IgD-negative memory B cell (primary cell): ENCODE results near the gene LBP. TPM values are rescaled to one million over a fixed set of nuclear protein-coding genes. Genes with fewer than 3 reads are reported as not detected.
"Not testable (repeated sequence)": the region's sequence is repeated elsewhere in the genome, so short reads cannot be mapped to it uniquely, and the experiment has no call there.

Experiments
- H3K27ac Mint-ChIP-seq, 3 donors: one replicate each; pipeline ENCODE4 v1.8.0; 2020 to 2022; ENCODE audit warnings: mild to moderate bottlenecking in 3 of 3, mixed read lengths in 3 of 3, moderate library complexity in 1 of 3
- H3K27me3 Mint-ChIP-seq: one replicate; pipeline ENCODE4 v1.8.0; 2021; ENCODE audit warnings: mixed read lengths
- H3K36me3 Mint-ChIP-seq: one replicate; pipeline ENCODE4 v1.8.0; 2020; ENCODE audit warnings: mild to moderate bottlenecking, mixed read lengths
- H3K4me1 Mint-ChIP-seq, 3 donors: one replicate each; pipeline ENCODE4 v1.8.0; 2020 to 2022; ENCODE audit warnings: mixed read lengths in 3 of 3, mild to moderate bottlenecking in 1 of 3
- H3K4me3 Mint-ChIP-seq, 4 donors: one replicate each; pipeline ENCODE4 v1.8.0; 2020 to 2022; ENCODE audit warnings: mild to moderate bottlenecking in 4 of 4, mixed read lengths in 4 of 4, moderate library complexity in 3 of 4
- H3K9me3 Mint-ChIP-seq, 3 donors: one replicate each; pipeline ENCODE4 v1.8.0; 2020 to 2021; ENCODE audit warnings: mixed read lengths in 3 of 3, mild to moderate bottlenecking in 1 of 3
- polyA plus RNA-seq: library from polyadenylated mRNA; unstranded; fragments of 300-500 nt; fragmentation: Illumina TruSeq; gene quantifications from one replicate; pipeline ENCODE4 v1.2.3, GENCODE V29; 2021

Gene LBP
- polyA plus RNA-seq, 1 donor from 2014 or later: not detected

DNA sequence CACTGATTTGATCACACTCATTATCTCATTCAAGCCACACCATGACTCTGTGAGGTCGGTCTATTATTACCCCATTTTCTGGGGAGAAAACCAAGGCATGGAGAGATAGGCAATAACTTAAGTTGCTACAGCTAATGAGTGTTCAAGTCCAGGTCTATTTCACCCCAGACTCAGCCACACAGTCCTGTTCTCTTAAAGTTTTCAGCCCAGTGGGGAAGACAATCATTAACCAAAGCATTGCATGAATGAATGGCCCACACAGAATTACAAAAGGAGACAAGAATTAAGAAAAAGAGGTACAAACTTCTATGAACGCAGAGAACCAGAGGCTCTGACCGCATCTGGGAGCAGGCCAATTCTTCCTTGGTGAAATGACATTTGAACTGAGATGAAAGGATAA is 35.2 kb upstream of the LBP start:
- Mint-ChIP-seq H3K27ac (no peak overlapping the region), H3K9me3 (peaks cover 0 to 2% (median 0%) of the 10 kb centered on the region in 3 donors), H3K4me3 (no peak overlapping the region), H3K36me3 (no peaks in the 10 kb centered on the region), H3K4me1 (no peaks in the 10 kb centered on the region), H3K27me3 (peaks cover 11% of the 10 kb centered on the region)

DNA sequence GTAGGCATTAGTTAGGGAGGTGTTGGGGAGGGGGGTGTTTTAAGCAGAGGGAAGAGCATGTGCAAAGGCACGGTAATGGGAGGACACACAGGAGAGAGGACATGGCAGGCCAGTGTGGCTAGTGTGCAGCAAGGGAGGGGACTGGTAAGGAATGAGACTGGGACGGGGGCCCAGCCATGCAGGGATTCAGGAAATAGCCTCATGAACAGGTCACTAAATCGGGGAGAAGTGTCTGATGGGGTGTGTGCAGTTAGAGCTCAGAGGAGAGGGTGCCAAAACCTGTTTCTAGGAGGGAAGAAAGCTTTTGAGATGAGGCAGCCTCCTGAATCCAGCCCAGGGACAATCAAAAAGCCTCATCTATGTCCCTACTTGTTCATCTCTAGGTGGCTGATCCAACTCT is 34.8 kb upstream of the LBP start:
- no peaks in the 10 kb centered on the region for H3K36me3 Mint-ChIP-seq
- H3K4me1 Mint-ChIP-seq: no peaks in the 10 kb centered on the region
- H3K4me3 Mint-ChIP-seq: no peak overlapping the region
- no peak overlapping the region for H3K27ac Mint-ChIP-seq
- peaks cover 9% of the 10 kb centered on the region for H3K27me3 Mint-ChIP-seq
- H3K9me3 Mint-ChIP-seq: peaks cover 0 to 2% (median 0%) of the 10 kb centered on the region in 3 donors

DNA sequence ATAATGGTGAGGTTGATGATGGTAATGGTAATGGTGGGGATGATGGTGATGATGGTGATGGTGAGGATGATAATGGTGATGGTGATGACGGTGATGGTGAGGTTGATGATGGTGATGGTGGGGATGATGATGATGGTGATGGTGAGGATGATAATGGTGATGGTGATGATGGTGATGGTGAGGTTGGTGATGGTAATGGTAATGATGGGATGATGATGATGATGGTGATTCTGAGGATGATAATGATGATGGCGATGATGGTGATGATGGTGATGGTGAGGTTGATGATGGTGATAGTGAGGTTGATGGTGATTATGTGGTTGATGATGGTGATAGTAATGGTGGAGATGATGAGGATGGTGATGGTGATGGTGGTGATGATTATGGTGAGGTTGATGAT is 32.6 kb upstream of the LBP start:
- Mint-ChIP-seq H3K27ac (no peak overlapping the region), H3K4me3 (no peak overlapping the region), H3K36me3 (no peaks in the 10 kb centered on the region), H3K27me3 (peaks cover 17% of the 10 kb centered on the region), H3K9me3 (peaks cover 0 to 2% (median 0%) of the 10 kb centered on the region in 3 donors), H3K4me1 (no peaks in the 10 kb centered on the region)

DNA sequence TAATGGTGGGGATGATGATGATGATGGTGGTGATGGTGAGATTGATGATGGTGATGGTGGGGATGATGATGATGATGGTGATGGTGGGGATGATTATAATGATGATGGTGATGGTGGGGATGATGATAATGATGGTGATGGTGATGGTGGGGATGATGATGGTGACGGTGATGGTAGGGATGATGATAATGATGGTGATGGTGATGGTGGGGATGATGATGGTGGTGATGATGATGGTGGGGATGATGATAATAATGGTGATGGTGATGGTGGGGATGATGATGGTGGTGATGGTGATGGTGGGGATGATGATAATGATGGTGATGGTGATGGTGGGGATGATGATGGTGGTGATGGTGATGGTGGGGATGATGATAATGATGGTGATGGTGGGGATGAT is 31.9 kb upstream of the LBP start:
- H3K27ac Mint-ChIP-seq, H3K4me1 Mint-ChIP-seq, H3K4me3 Mint-ChIP-seq, H3K36me3 Mint-ChIP-seq, H3K9me3 Mint-ChIP-seq: not testable (repeated sequence)
- H3K27me3 Mint-ChIP-seq: peaks cover 17% of the 10 kb centered on the region

DNA sequence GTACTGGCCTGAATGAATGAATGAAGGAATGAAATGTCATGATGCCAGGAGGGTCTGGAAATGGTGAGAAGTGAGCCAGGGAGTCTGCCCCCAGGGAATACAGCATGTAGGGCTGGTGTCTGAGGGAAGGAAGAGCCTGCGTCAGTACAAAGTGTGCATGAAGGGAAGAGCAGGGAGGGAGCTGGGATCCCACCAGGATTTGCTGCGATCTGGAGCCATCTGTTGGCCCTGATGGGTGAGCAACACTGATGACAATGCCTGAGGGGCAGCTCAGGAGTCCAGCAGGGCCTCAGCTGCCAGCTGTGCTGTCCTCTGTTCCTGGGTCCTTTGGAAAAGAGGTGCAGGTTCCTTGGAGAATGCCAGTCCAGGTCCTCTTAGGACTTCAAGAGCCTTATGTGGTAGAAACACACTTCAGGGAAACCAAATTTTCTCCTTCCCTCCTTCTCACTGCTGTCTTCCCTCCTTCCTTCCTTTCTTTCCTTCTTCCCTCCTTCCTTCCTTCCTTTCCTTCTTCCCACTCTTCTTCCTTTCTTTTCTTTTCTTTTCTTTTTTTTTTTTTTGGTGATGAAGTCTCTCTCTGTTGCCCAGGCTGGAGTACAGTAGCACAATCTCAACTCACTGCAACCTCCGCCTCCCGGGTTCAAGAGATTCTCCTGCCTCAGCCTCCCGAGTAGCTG is 30.9 kb upstream of the LBP start:
- Mint-ChIP-seq H3K4me3 (no peak overlapping the region), H3K27me3 (peaks cover 16% of the 10 kb centered on the region), H3K9me3 (peaks cover 0 to 2% (median 0%) of the 10 kb centered on the region in 3 donors)

DNA sequence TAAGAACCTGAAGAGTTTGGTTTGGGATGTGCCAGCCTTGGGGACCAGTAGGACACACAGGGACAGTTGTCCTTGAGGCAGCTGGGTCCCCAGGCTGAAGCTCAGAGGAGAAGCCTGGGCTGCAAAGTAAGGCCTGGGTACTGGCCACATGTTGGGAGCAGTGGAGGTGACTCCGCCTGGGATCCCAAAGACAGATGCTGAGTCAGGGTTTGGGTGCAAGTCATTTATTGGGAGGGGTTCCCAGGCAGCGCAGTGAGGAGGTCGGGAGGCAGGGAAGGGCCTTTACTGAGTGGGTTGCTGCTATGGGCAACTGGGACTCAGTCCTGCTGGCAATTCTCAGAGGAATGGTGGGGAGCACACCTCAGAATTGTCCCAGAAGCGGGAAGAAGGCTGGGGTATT is 29.9 kb upstream of the LBP start:
- Mint-ChIP-seq H3K27me3 (peaks cover 11% of the 10 kb centered on the region), H3K4me1 (no peaks in the 10 kb centered on the region), H3K36me3 (no peaks in the 10 kb centered on the region), H3K9me3 (peaks cover 0 to 2% (median 0%) of the 10 kb centered on the region in 3 donors), H3K27ac (no peak overlapping the region), H3K4me3 (no peak overlapping the region)

More for the DNA sequence above, 30.9 kb upstream of the LBP start:
- Mint-ChIP-seq H3K4me1 (no peaks in the 10 kb centered on the region), H3K27ac (no peak overlapping the region), H3K36me3 (no peaks in the 10 kb centered on the region)

DNA sequence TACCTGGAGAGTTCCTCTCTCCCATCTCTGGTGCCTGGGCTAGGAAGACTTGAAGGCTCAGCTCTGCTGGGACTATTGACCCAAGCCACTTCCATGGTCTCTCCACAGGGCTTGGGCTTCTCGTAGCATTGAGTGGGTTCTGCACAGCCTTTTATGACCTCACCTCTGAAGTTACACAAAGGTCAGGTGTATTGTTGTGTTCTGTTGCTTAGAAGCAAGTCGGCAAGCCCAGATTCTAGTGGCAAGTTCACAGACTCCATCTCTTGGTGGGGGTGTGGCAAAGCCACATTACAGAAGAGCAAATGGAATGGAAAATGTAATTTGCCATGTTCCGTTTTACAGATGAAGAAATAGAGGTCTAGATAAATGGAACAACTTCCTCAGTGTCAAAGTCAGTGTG is 28.9 kb upstream of the LBP start:
- Mint-ChIP-seq H3K27ac (no peak overlapping the region), H3K27me3 (peaks cover 15% of the 10 kb centered on the region), H3K4me3 (no peak overlapping the region), H3K4me1 (peaks cover 0 to 2% (median 1%) of the 10 kb centered on the region in 3 donors), H3K9me3 (peaks cover 0 to 3% (median 0%) of the 10 kb centered on the region in 3 donors), H3K36me3 (no peaks in the 10 kb centered on the region)

DNA sequence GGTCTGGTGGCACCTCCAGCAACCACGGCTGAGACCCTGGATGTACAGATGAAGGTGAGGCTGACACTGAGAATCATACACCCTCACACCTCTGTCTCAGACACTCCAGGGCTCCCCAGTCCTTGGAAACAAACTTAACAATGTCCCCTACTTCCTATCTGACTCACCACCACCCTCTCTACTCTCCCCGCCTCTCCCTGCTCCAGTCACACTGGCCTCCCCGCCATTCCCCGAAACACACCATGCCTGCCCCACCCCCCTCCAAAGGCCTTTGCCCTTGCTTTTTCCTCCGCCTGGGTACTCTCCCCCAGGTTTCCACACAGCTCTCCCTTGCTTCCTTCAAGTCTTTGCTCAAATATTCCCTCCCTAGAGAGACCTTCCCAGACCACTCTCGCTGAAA is 26.1 kb upstream of the LBP start:
- Mint-ChIP-seq H3K36me3 (no peaks in the 10 kb centered on the region), H3K4me3 (no peak overlapping the region), H3K9me3 (peaks cover 0 to 1% (median 0%) of the 10 kb centered on the region in 3 donors), H3K27me3 (peaks cover 15% of the 10 kb centered on the region), H3K4me1 (peaks cover 0 to 2% (median 1%) of the 10 kb centered on the region in 3 donors), H3K27ac (no peak overlapping the region)

DNA sequence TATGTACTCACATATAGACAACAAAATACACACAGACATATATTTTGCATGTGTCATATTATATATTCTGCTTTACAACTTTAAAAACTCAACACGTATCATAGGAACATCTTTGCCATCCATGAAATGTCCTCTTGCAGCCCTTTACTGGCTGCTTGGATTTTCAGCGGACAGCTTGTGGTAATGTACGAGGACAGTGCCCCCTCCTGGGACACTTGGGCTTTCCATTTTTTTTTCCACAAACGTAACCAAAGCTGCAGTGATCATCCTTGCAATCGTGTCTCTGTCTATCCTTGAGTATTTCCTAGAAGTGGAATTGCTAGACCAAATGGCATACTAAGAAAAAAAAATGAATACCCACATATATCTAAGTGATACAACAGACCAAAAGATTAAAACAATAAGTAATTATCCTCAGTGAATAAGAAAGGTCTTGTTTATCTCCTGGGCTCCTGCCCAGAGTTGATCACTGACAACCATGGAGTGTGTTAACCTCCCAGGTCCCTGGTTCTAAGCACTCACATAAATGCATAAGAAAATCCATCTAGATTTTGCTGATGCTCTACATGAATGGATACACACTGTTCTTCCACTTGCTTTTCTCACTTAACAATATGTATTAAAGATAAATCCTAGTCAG is 24.2 kb upstream of the LBP start:
- Mint-ChIP-seq H3K27me3 (peaks cover 8% of the 10 kb centered on the region), H3K27ac (peak overlapping the region in 1 of 3 donors; percentile 8), H3K4me1 (peaks cover 0 to 2% (median 1%) of the 10 kb centered on the region in 3 donors), H3K9me3 (peaks cover 2 to 8% (median 6%) of the 10 kb centered on the region in 3 donors), H3K36me3 (no peaks in the 10 kb centered on the region), H3K4me3 (no peak overlapping the region)

DNA sequence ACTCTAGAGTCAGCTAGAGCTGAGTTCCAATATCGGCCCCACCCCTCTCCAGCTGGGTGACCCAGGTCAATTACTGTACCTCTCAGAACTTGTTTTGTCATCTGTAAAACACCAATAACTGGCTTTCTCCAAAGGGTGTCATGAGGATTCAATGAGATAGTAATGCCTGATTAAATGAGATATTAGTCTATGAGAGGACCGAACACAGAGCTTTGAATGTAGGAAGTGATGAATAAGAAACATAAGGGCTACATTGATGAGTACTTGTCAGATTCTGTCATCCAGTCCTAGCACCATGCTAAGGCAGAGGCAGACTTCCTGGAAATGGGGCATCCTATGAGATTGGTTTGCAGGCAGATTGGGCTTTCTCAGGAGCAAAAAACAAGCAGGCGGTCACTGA is 22.1 kb upstream of the LBP start:
- peaks cover 0 to 2% (median 1%) of the 10 kb centered on the region in 3 donors for H3K4me1 Mint-ChIP-seq
- H3K36me3 Mint-ChIP-seq: no peaks in the 10 kb centered on the region
- no peak overlapping the region for H3K27ac Mint-ChIP-seq
- H3K27me3 Mint-ChIP-seq: peaks cover 4% of the 10 kb centered on the region
- H3K4me3 Mint-ChIP-seq: no peak overlapping the region
- H3K9me3 Mint-ChIP-seq: peaks cover 2 to 8% (median 7%) of the 10 kb centered on the region in 3 donors

DNA sequence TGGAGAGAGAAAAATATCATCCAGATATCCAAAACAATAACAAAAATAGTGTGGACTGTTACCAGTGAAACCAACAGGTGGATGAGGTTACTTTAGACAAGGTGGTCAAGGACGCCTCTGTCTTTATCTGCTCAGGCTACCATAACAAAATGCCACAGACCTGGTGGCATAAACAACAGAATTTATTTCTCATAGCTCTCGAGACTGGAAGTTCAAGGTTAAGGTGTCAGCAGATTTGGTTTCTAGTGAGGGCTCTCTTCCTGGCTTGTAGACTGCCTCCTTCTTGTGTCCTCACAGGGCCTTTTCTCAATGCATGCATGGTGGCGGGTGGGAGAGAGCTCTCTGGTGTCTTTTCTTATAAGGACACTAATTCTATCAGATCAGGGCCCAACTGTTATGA is 21.1 kb upstream of the LBP start:
- H3K4me1 Mint-ChIP-seq: peaks cover 0 to 2% (median 1%) of the 10 kb centered on the region in 3 donors
- H3K36me3 Mint-ChIP-seq: no peaks in the 10 kb centered on the region
- peaks cover 2 to 8% (median 7%) of the 10 kb centered on the region in 3 donors for H3K9me3 Mint-ChIP-seq
- no peak overlapping the region for H3K27ac Mint-ChIP-seq
- H3K4me3 Mint-ChIP-seq: no peak overlapping the region
- peaks cover 4% of the 10 kb centered on the region for H3K27me3 Mint-ChIP-seq

DNA sequence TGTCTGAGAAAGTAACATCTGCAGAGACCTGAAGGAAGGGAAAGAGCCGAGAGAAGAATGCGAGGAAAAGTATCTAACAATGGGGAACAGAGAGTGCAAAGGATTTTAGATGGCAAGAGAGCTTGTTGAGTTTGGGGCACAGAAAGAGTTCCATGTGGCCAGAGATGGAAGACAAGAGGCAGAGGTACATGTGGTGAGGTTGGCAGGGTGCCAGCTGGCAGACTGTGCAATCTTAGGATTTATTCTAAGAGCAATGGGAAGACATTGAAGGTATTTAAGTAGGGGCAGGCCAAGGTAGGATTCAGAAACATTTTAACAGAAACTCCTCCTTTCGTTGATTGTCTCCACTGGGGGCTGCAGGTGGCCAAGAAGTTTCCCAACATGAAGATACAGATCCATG is 20.4 kb upstream of the LBP start:
- H3K9me3 Mint-ChIP-seq: peaks cover 2 to 8% (median 7%) of the 10 kb centered on the region in 3 donors
- H3K4me3 Mint-ChIP-seq: no peak overlapping the region
- no peaks in the 10 kb centered on the region for H3K36me3 Mint-ChIP-seq
- H3K4me1 Mint-ChIP-seq: peaks cover 0 to 2% (median 1%) of the 10 kb centered on the region in 3 donors
- peaks cover 8% of the 10 kb centered on the region for H3K27me3 Mint-ChIP-seq
- no peak overlapping the region for H3K27ac Mint-ChIP-seq

DNA sequence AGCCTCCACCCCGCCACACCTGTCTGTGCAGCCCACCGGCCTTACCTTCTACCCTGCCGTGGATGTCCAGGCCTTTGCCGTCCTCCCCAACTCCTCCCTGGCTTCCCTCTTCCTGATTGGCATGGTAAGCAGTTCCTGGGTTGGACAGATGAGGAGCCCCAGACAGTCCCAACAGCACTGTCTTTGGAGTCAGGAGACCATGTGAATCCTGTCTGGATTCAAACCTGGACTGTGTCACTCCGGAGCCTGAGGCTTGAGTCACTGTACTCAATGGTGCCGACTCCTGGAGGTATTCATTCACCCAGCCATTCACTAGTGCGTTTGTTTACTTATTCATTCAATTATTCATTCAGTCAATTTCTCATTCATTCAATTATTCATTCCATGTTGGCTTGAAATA is 20.0 kb upstream of the LBP start:
- Mint-ChIP-seq H3K27ac (no peak overlapping the region), H3K27me3 (peaks cover 8% of the 10 kb centered on the region), H3K4me3 (peak overlapping the region in 1 of 4 donors; percentile 12), H3K36me3 (no peaks in the 10 kb centered on the region), H3K9me3 (peaks cover 2 to 8% (median 7%) of the 10 kb centered on the region in 3 donors), H3K4me1 (peaks cover 0 to 2% (median 1%) of the 10 kb centered on the region in 3 donors)

DNA sequence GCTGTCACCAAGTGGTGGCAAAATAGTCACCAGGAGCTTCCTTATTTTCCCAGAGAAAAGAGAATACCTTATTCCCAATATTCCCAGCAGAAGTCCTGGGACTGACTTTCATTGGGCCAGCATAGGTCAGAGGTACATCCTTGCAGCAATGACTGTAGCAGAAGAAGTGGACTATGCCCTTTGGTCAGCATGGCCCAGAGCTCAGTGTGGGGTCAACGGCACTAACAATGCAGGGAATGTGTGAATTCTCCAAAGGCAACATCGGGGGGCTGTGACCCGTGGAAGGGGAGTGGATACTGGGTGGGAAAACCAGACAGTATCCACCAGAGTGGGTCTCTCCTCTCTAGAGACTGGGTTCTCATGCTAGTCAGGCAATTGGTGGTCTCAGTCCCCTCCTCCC is 15.6 kb upstream of the LBP start:
- H3K36me3 Mint-ChIP-seq: no peaks in the 10 kb centered on the region
- H3K27ac Mint-ChIP-seq: no peak overlapping the region
- no peaks in the 10 kb centered on the region for H3K4me1 Mint-ChIP-seq
- no peak overlapping the region for H3K4me3 Mint-ChIP-seq
- H3K9me3 Mint-ChIP-seq: peaks cover 2 to 4% (median 4%) of the 10 kb centered on the region in 3 donors
- H3K27me3 Mint-ChIP-seq: peaks cover 18% of the 10 kb centered on the region

DNA sequence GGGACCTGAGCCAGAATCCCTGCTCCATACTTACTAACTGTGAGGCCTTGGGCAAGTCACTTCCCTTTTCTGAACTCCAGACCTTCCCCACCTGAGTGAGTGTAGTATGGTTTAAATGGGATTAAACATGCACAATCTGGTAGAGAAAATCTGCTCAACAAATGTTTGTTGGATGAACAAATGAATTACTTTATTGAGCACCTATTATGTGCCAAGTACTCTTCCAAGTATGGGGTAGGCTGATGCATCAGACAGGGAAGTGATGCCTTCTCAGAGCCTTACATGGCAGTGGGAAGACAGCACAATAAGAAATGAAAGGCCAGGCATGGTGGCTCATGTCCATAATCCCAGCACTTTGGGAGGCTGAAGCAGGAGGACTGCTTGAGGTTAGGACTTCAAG is 15.0 kb upstream of the LBP start:
- Mint-ChIP-seq H3K4me1 (no peaks in the 10 kb centered on the region), H3K9me3 (peaks cover 0 to 4% (median 2%) of the 10 kb centered on the region in 3 donors), H3K4me3 (no peak overlapping the region), H3K27ac (no peak overlapping the region), H3K36me3 (peaks cover 2% of the 10 kb centered on the region), H3K27me3 (peaks cover 23% of the 10 kb centered on the region)

DNA sequence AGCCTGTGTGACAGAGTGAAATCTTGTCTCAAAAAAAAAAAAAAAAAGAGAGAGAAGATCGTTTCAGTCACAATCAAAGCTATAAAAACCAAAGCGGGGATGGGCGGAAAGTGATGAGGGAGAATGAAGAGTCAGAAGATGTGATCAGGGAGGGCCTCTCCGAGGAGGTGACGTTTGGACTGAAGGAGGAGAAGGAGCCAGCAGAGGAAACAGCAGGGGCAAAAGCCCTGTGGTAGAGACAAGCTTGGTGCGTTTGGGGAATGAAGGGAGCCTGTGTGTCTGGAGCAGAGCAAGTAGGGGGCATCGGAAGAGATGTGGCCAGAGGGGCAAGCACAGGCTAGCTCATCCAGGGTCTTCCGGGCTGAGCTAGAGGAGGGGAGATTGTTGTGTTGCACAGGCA is 14.5 kb upstream of the LBP start:
- H3K4me3 Mint-ChIP-seq: no peak overlapping the region
- H3K4me1 Mint-ChIP-seq: no peaks in the 10 kb centered on the region
- H3K27me3 Mint-ChIP-seq: peaks cover 23% of the 10 kb centered on the region
- H3K9me3 Mint-ChIP-seq: peaks cover 0 to 5% (median 2%) of the 10 kb centered on the region in 3 donors
- H3K27ac Mint-ChIP-seq: no peak overlapping the region
- peaks cover 3% of the 10 kb centered on the region for H3K36me3 Mint-ChIP-seq
